GM19397 (cell line): ENCODE results near the gene SBF1.
"Not testable (repeated sequence)": the region's sequence is repeated elsewhere in the genome, so short reads cannot be mapped to it uniquely, and the experiment has no call there.

Experiments used
- ATAC-seq: cut with Tn5 transposase; IDR thresholded peaks from one replicate; pipeline ENCODE4 v1.9.1; 2021; ENCODE audit warnings: mild to moderate bottlenecking, moderate library complexity; ENCODE audit not compliant: unreplicated experiment

Gene SBF1

GRCh38 chr22:50400406-50400805, 74.4 kb downstream of the SBF1 start:
- ATAC-seq: no peak

GRCh38 chr22:50399751-50400331, 75.0 kb downstream of the SBF1 start:
- ATAC-seq: no peak

- no peak for ATAC-seq
Measured at GRCh38 chr22:50398831-50399648, 75.8 kb downstream of the SBF1 start.

- ATAC-seq: not testable (repeated sequence)
Measured at GRCh38 chr22:50397371-50398060, 77.3 kb downstream of the SBF1 start.

- no peak for ATAC-seq
Measured at GRCh38 chr22:50396751-50397370, 78.0 kb downstream of the SBF1 start.
